Measurements from ENCODE around the gene PPFIBP2. TPM values are rescaled to one million over a fixed set of nuclear protein-coding genes. Genes with fewer than 3 reads are reported as not detected.

The PPFIBP2 gene
- total RNA-seq, 1 donor from 2014 or later: 65.8 TPM

- no peak for TF ChIP-seq CTCF (IDR thresholded peaks at IDR 0.05; ENCODE audit: unreplicated experiment)
- no peaks in the 10 kb centered on the region for H3K9me3 Mint-ChIP-seq
- H3K4me3 Mint-ChIP-seq: no peak overlapping the region
- H3K27ac Mint-ChIP-seq: no peak overlapping the region
- DNase-seq (ENCODE audit: low spot score in 2 of 2, unreplicated experiment in 2 of 2): no peak
- peaks cover 18% of the 10 kb centered on the region for H3K4me1 Mint-ChIP-seq
- no peaks in the 10 kb centered on the region for H3K27me3 Mint-ChIP-seq (ENCODE audit: low read depth)
- peaks cover 11% of the 10 kb centered on the region for H3K36me3 Mint-ChIP-seq
Measured at GRCh38 chr11:7586376-7586775, 72.6 kb downstream of the PPFIBP2 start.

- TF ChIP-seq CTCF (IDR thresholded peaks at IDR 0.05; ENCODE audit: unreplicated experiment): no peak
- H3K4me1 Mint-ChIP-seq: peaks cover 15% of the 10 kb centered on the region
- no peak for DNase-seq (ENCODE audit: low spot score in 2 of 2, unreplicated experiment in 2 of 2)
- H3K9me3 Mint-ChIP-seq: no peaks in the 10 kb centered on the region
- H3K36me3 Mint-ChIP-seq: peaks cover 11% of the 10 kb centered on the region
- H3K27me3 Mint-ChIP-seq (ENCODE audit: low read depth): no peaks in the 10 kb centered on the region
- H3K27ac Mint-ChIP-seq: peak overlapping the region; percentile 67
- H3K4me3 Mint-ChIP-seq: no peak overlapping the region
Measured at GRCh38 chr11:7587712-7588111, 73.9 kb downstream of the PPFIBP2 start.

GRCh38 chr11:7589861-7590260, 76.1 kb downstream of the PPFIBP2 start:
- H3K27me3 Mint-ChIP-seq (ENCODE audit: low read depth): no peaks in the 10 kb centered on the region
- H3K36me3 Mint-ChIP-seq: peaks cover 13% of the 10 kb centered on the region

DNA sequence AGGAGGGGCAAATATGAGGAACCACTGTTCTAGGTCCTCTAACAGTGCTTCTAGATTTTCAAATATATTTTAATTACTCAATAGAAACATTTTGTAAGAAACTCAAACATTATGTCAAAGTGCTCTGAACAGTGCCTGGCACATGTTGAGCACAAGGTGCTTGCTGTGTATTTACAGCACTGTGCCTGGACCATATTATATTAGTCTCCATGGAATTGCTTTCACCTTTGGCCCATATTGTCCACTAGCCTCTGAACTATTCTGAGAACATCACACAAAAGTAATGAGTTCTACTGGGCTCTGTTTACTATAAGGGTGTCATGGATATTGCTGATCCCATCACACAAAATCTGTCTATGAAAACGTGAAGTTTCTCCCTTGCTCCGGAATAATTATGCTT, 76.7 kb downstream of the PPFIBP2 start:
- TF ChIP-seq CTCF (IDR thresholded peaks at IDR 0.05; ENCODE audit: unreplicated experiment): no peak
- Mint-ChIP-seq H3K9me3 (no peaks in the 10 kb centered on the region), H3K4me3 (no peak overlapping the region), H3K36me3 (peaks cover 13% of the 10 kb centered on the region), H3K27me3 (ENCODE audit: low read depth) (no peaks in the 10 kb centered on the region), H3K4me1 (peaks cover 29% of the 10 kb centered on the region), H3K27ac (no peak overlapping the region)
- DNase-seq (ENCODE audit: low spot score in 2 of 2, unreplicated experiment in 2 of 2): no peak

More at GRCh38 chr11:7589861-7590260, 76.1 kb downstream of the PPFIBP2 start:
- Mint-ChIP-seq H3K9me3 (no peaks in the 10 kb centered on the region), H3K4me1 (peaks cover 22% of the 10 kb centered on the region), H3K27ac (no peak overlapping the region), H3K4me3 (no peak overlapping the region)
- DNase-seq (ENCODE audit: low spot score in 2 of 2, unreplicated experiment in 2 of 2): no peak
- no peak for TF ChIP-seq CTCF (IDR thresholded peaks at IDR 0.05; ENCODE audit: unreplicated experiment)

- no peak for TF ChIP-seq CTCF (IDR thresholded peaks at IDR 0.05; ENCODE audit: unreplicated experiment)
- Mint-ChIP-seq H3K9me3 (no peaks in the 10 kb centered on the region), H3K27ac (no peak overlapping the region), H3K36me3 (peaks cover 13% of the 10 kb centered on the region), H3K4me3 (no peak overlapping the region), H3K27me3 (ENCODE audit: low read depth) (no peaks in the 10 kb centered on the region), H3K4me1 (peaks cover 36% of the 10 kb centered on the region)
- no peak for DNase-seq (ENCODE audit: low spot score in 2 of 2, unreplicated experiment in 2 of 2)
Measured at GRCh38 chr11:7591107-7591894, 77.5 kb downstream of the PPFIBP2 start.
